ENCODE data around the gene WNT7A. TPM values are rescaled to one million over a fixed set of nuclear protein-coding genes. Genes with fewer than 3 reads are reported as not detected.

The WNT7A gene
- total RNA-seq, 4 donors from 2014 or later, result 0.17 TPM; not detected in 3

- TF ChIP-seq CTCF (IDR thresholded peaks at IDR 0.05; ENCODE audit: low read depth), result no peak
These were observed 94.5 kb downstream of the WNT7A start for GRCh38 chr3:13785351-13785750.

- no peak for TF ChIP-seq CTCF (IDR thresholded peaks at IDR 0.05; ENCODE audit: low read depth)
These were observed 96.4 kb downstream of the WNT7A start for GRCh38 chr3:13783476-13783875.

- TF ChIP-seq CTCF (IDR thresholded peaks at IDR 0.05; ENCODE audit: low read depth), result no peak
These were observed 97.4 kb downstream of the WNT7A start for GRCh38 chr3:13782501-13782900.

GRCh38 chr3:13781417-13781816 lies 98.5 kb downstream of the WNT7A start:
- no peak for TF ChIP-seq CTCF (IDR thresholded peaks at IDR 0.05; ENCODE audit: low read depth)

GRCh38 chr3:13780432-13781176 lies 99.3 kb downstream of the WNT7A start:
- TF ChIP-seq CTCF (IDR thresholded peaks at IDR 0.05; ENCODE audit: low read depth), result no peak

- no peak for TF ChIP-seq CTCF (IDR thresholded peaks at IDR 0.05; ENCODE audit: low read depth)
These were observed 103.4 kb downstream of the WNT7A start for GRCh38 chr3:13776253-13777050.

Data from subcutaneous adipose tissue (tissue), 4 donors.